ENCODE results near the gene PGAP2. TPM values are rescaled to one million over a fixed set of nuclear protein-coding genes. Genes with fewer than 3 reads are reported as not detected.

PGAP2 gene
- total RNA-seq, 1 experiment from 2014 or later: 30.5 TPM

GRCh38 chr11:3840870-3841425, 32.6 kb downstream of the PGAP2 start, which contains the start of gene RHOG:
TSS of gene RHOG (minus strand) at chr11:3840959. CDS start at chr11:3828138, 12,821 bp downstream.
- ATAC-seq (peak; percentile 77), DNase-seq (ENCODE audit: low read depth, low spot score) (no peak)
- peak within 1 kb of the TSS; percentile 67 to 78 for H3K4me3 ChIP-seq (replicated peaks in 1 of 2; ENCODE audit: low read depth in 1 of 2, low read length in 2 of 2)
- no peaks in the 10 kb centered on the region for H3K9me2 ChIP-seq (ENCODE audit: insufficient read depth)
- intact Hi-C loops (cut with micrococcal nuclease): no loop called here
- peaks cover 0 to 5% of the 10 kb centered on the region in 2 experiments; a peak in 1 of 4 replicates for H3K36me3 ChIP-seq (ENCODE audit: control insufficient read depth in 1 of 2, insufficient read depth in 2 of 2, low read length in 2 of 2)
- H3K27me3 ChIP-seq (ENCODE audit: insufficient read depth, low read length): no peaks in the 10 kb centered on the region
- H3K79me2 ChIP-seq (ENCODE audit: insufficient read depth, low read length): peaks cover 44% of the 10 kb centered on the region
- H3K9me3 ChIP-seq (ENCODE audit: control insufficient read depth in 1 of 2, insufficient read depth in 1 of 2, low read depth in 1 of 2, low read length in 2 of 2): no peaks in the 10 kb centered on the region
- no peaks in the 10 kb centered on the region for H4K20me1 ChIP-seq (ENCODE audit: insufficient read depth)
- H3K27ac ChIP-seq (ENCODE audit: low read depth, low read length): peak within 1 kb of the TSS; percentile 72
- ChIA-PET POLR2A (interaction anchor here (0.7 to 1.8 kb wide), 4 partner anchors 13 to 232 kb away, joined by 3 to 4 read pairs (median 4); partner anchors contain the start of gene STIM1), CTCF (interaction anchor here (0.6 to 2.7 kb wide), 14 partner anchors 9 to 432 kb away, joined by 3 to 54 read pairs (median 4); partner anchors contain the start of gene STIM1), RAD21 (ENCODE audit: low non-redundant PET in 1 of 2, low total read pairs in 2 of 2, uncharacterized antibody in 2 of 2, unreplicated experiment in 2 of 2) (interaction anchor here (0.6 to 1.1 kb wide), 5 partner anchors 13 to 232 kb away, joined by 3 to 7 read pairs (median 3); no protein-coding TSS in a partner anchor)
- peak within 1 kb of the TSS; percentile 84 for H2AFZ ChIP-seq (ENCODE audit: low read depth, low read length, poor library complexity, severe bottlenecking)
- peak within 1 kb of the TSS; percentile 92 for H3K4me2 ChIP-seq (ENCODE audit: low read length)
- no peak for TF ChIP-seq TCF7L2 (IDR thresholded peaks at IDR 0.05; ENCODE audit: borderline replicate concordance, extremely low read depth, insufficient read depth, insufficient read length)
- peak; percentile 82 for TF ChIP-seq POLR2AphosphoS5 (IDR thresholded peaks at IDR 0.05; ENCODE audit: low read depth, low read length)
- no peak for TF ChIP-seq YY1 (IDR thresholded peaks at IDR 0.05; ENCODE audit: extremely low read depth, insufficient replicate concordance, low read depth, low read length)
- no peak for TF ChIP-seq ZFX (IDR thresholded peaks at IDR 0.05)
- no peak for TF ChIP-seq SP1 (IDR thresholded peaks at IDR 0.05; ENCODE audit: low read depth)
- TF ChIP-seq ZNF274 (IDR thresholded peaks at IDR 0.05; ENCODE audit: low read depth, low read length): no peak
- TF ChIP-seq SIN3A (IDR thresholded peaks at IDR 0.05; ENCODE audit: low read depth): peak; percentile 60
- peak; percentile 31; the same call in 1 of the 2 replicates for TF ChIP-seq EGR1 (IDR thresholded peaks at IDR 0.05; ENCODE audit: low read depth)
- TF ChIP-seq SRF (IDR thresholded peaks at IDR 0.05; ENCODE audit: low read depth): no peak
- BruUV-seq (replicated peaks): no TSS peak
- H3K4me1 ChIP-seq (ENCODE audit: control insufficient read depth in 1 of 2, insufficient read depth in 2 of 2, low read length in 2 of 2): peaks cover 12 to 40% of the 10 kb centered on the region in 2 experiments
- H3K9ac ChIP-seq (ENCODE audit: low read length): peak within 1 kb of the TSS; percentile 83

Measured in HCT116 (cell line).